Liver (tissue), 9 donors: ENCODE data around the gene N4BP3. TPM values are rescaled to one million over a fixed set of nuclear protein-coding genes. Genes with fewer than 3 reads are reported as not detected.
"Not testable (repeated sequence)": the region's sequence is repeated elsewhere in the genome, so short reads cannot be mapped to it uniquely, and the experiment has no call there.

ENCODE experiments used
- DNase-seq: peaks from one replicate; pipeline ENCODE4 v3.0.0-alpha.2; 2017; ENCODE audit warnings: low spot score
- H3K27ac ChIP-seq, 2 donors: one replicate each; pipeline ENCODE4 v1.7.0; 2013; ENCODE audit warnings: inconsistent platforms in 2 of 2, low read length in 2 of 2, control low read depth in 1 of 2, low read depth in 1 of 2, mild to moderate bottlenecking in 1 of 2
- H3K27me3 ChIP-seq, 4 donors: one replicate each; pipeline versions ENCODE4 v1.6.1 to v1.7.0; 2013; ENCODE audit warnings: low read length in 3 of 4, inconsistent platforms in 1 of 4, mild to moderate bottlenecking in 1 of 4, moderate library complexity in 1 of 4; ENCODE audit not compliant: control insufficient read depth in 4 of 4, insufficient read depth in 4 of 4
- H3K36me3 ChIP-seq, 4 donors: one replicate each; pipeline versions ENCODE4 v1.6.1 to v1.7.0; 2013; ENCODE audit warnings: low read length in 3 of 4, mild to moderate bottlenecking in 3 of 4, low read depth in 1 of 4, moderate library complexity in 1 of 4; ENCODE audit not compliant: control insufficient read depth in 4 of 4, insufficient read depth in 3 of 4
- H3K4me1 ChIP-seq, 4 donors: one replicate each; pipeline versions ENCODE4 v1.6.1 to v1.7.0; 2013; ENCODE audit warnings: low read length in 3 of 4, mild to moderate bottlenecking in 3 of 4, moderate library complexity in 1 of 4; ENCODE audit not compliant: control insufficient read depth in 4 of 4, insufficient read depth in 4 of 4
- H3K4me3 ChIP-seq, 3 donors: one replicate each; pipeline versions ENCODE4 v1.6.1 to v1.7.0; 2013; ENCODE audit warnings: low read length in 3 of 3, control low read depth in 1 of 3, low read depth in 1 of 3, mild to moderate bottlenecking in 1 of 3
- H3K9ac ChIP-seq, 2 donors: one replicate each; pipeline ENCODE4 v1.7.0; 2013; ENCODE audit warnings: low read length in 2 of 2, mild to moderate bottlenecking in 2 of 2, moderate library complexity in 2 of 2, control low read depth in 1 of 2, low read depth in 1 of 2
- H3K9me3 ChIP-seq, 4 donors: one replicate each; pipeline versions ENCODE4 v1.6.1 to v1.7.0; 2013; ENCODE audit warnings: low read length in 3 of 4; ENCODE audit not compliant: control insufficient read depth in 4 of 4
- ATF3 ChIP-seq: IDR thresholded peaks from 2 replicates; pipeline ENCODE4 v1.6.1; 2016; ENCODE audit warnings: antibody characterized with exemption
- CTCF ChIP-seq: fragments of 150-350 bp; IDR thresholded peaks from 2 replicates; pipeline ENCODE4 v1.5.1; 2017; ENCODE audit warnings: improper control_type of control experiment, low read depth, low read length; ENCODE audit not compliant: missing input control
- EGR1 ChIP-seq, 2 donors: IDR thresholded peaks; 2 replicates each; pipeline ENCODE4 v1.6.1; 2016 to 2018; ENCODE audit warnings: antibody characterized with exemption in 2 of 2, low read depth in 2 of 2
- FOXA1 ChIP-seq: IDR thresholded peaks from 2 replicates; pipeline ENCODE4 v1.6.1; 2016; ENCODE audit warnings: antibody characterized with exemption
- FOXA2 ChIP-seq: IDR thresholded peaks from 2 replicates; pipeline ENCODE4 v1.6.1; 2016; ENCODE audit warnings: antibody characterized with exemption
- HNF4A ChIP-seq, 2 donors: conservative IDR thresholded peaks; 2 replicates each; pipeline ENCODE4 v1.6.1; 2016; ENCODE audit warnings: antibody characterized with exemption in 2 of 2, mild to moderate bottlenecking in 2 of 2
- HNF4G ChIP-seq: IDR thresholded peaks from 2 replicates; pipeline ENCODE4 v1.6.1; 2016; ENCODE audit warnings: antibody characterized with exemption
- JUND ChIP-seq, 2 donors: IDR thresholded peaks; 2 replicates each; pipeline ENCODE4 v1.6.1; 2016; ENCODE audit warnings: antibody characterized with exemption in 2 of 2
- MAX ChIP-seq: IDR thresholded peaks from 2 replicates; pipeline ENCODE4 v1.6.1; 2016; ENCODE audit warnings: antibody characterized with exemption
- NR2F2 ChIP-seq: IDR thresholded peaks from 2 replicates; pipeline ENCODE4 v1.6.1; 2016; ENCODE audit warnings: antibody characterized with exemption
- RAD21 ChIP-seq, 2 donors: IDR thresholded peaks; 2 replicates each; pipeline ENCODE4 v1.6.1; 2016; ENCODE audit warnings: antibody characterized with exemption in 2 of 2, mild to moderate bottlenecking in 2 of 2
- REST ChIP-seq: IDR thresholded peaks from 2 replicates; pipeline ENCODE4 v1.6.1; 2016; ENCODE audit warnings: antibody characterized with exemption, mild to moderate bottlenecking
- RXRA ChIP-seq, 2 donors: IDR thresholded peaks; 2 replicates each; pipeline ENCODE4 v1.6.1; 2017 to 2018; ENCODE audit warnings: antibody characterized with exemption in 2 of 2, mild to moderate bottlenecking in 1 of 2
- SP1 ChIP-seq: IDR thresholded peaks from 2 replicates; pipeline ENCODE4 v1.6.1; 2018; ENCODE audit warnings: antibody characterized with exemption, mild to moderate bottlenecking
- TAF1 ChIP-seq: conservative IDR thresholded peaks from 2 replicates; pipeline ENCODE4 v1.6.1; 2016; ENCODE audit warnings: antibody characterized with exemption, mild to moderate bottlenecking
- YY1 ChIP-seq: IDR thresholded peaks from 2 replicates; pipeline ENCODE4 v1.6.1; 2016; ENCODE audit warnings: antibody characterized with exemption, mild to moderate bottlenecking
- WGBS: extraction: QIAGEN DNeasy Blood & Tissue Kit; methylation state at CpG from one replicate; pipeline ENCODE4 v1.1.7; 2013; 5-methylcytosine and 5-hydroxymethylcytosine counted together
- polyA plus RNA-seq, 2 donors: library from polyadenylated mRNA; stranded (reverse) in 1 of 2; unstranded in 1 of 2; fragments of 200-250 nt in 1 of 2; fragments of >200 nt in 1 of 2; fragmentation: Nextera tagmentation in 1 of 2; extraction: Ambion mirVana in 1 of 2; gene quantifications; one replicate each; pipeline versions ENCODE4 v1.2.1 to v1.2.3, GENCODE V29; 2013 to 2015
- total RNA-seq, 2 donors: library from RNA; depleted of rRNA; stranded (reverse); fragments of >200 nt; gene quantifications; one replicate each; pipeline ENCODE4 v1.2.3, GENCODE V29; 2014
- TF ChIP-seq, protein P1 (sequence below): IDR thresholded peaks from 2 replicates; pipeline ENCODE4 v1.6.1; 2016; ENCODE audit warnings: antibody characterized with exemption
- donor health status: healthy.
- donor health status: healthy.
- donor health status: healthy.
- donor health status: healthy.
- donor health status: healthy.

Gene N4BP3
- total and polyA plus RNA-seq, 4 donors, result 0.06 to 0.28 (median 0.08) TPM; not detected in 1

GRCh38 chr5:178126556-178126955 lies 13.2 kb downstream of the N4BP3 start:
- WGBS, result 69% methylated on average over 3 of the region's 3 CpGs
- no peaks in the 10 kb centered on the region for H3K27me3 ChIP-seq
- DNase-seq, result no peak
- H3K9ac ChIP-seq, result no peak overlapping the region
- TF ChIP-seq FOXA2 (no peak), HNF4A (conservative IDR thresholded peaks at IDR 0.05) (no peak), HNF4G (no peak), TAF1 (no peak), RXRA (IDR thresholded peaks at IDR 0.05) (no peak), SP1 (no peak), YY1 (no peak), FOXA1 (no peak), EGR1 (IDR thresholded peaks at IDR 0.05; ENCODE audit: low read depth in 2 of 2) (no peak), RAD21 (IDR thresholded peaks at IDR 0.05) (no peak), REST (no peak)
- TF ChIP-seq, protein P1, sequence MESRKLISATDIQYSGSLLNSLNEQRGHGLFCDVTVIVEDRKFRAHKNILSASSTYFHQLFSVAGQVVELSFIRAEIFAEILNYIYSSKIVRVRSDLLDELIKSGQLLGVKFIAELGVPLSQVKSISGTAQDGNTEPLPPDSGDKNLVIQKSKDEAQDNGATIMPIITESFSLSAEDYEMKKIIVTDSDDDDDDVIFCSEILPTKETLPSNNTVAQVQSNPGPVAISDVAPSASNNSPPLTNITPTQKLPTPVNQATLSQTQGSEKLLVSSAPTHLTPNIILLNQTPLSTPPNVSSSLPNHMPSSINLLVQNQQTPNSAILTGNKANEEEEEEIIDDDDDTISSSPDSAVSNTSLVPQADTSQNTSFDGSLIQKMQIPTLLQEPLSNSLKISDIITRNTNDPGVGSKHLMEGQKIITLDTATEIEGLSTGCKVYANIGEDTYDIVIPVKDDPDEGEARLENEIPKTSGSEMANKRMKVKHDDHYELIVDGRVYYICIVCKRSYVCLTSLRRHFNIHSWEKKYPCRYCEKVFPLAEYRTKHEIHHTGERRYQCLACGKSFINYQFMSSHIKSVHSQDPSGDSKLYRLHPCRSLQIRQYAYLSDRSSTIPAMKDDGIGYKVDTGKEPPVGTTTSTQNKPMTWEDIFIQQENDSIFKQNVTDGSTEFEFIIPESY, result no peak
- H3K4me3 ChIP-seq, result no peak overlapping the region
- H3K36me3 ChIP-seq, result no peaks in the 10 kb centered on the region
- H3K4me1 ChIP-seq, result peaks cover 1 to 6% (median 2%) of the 10 kb centered on the region in 4 donors
- H3K27ac ChIP-seq, result no peak overlapping the region
- no peaks in the 10 kb centered on the region for H3K9me3 ChIP-seq

DNA sequence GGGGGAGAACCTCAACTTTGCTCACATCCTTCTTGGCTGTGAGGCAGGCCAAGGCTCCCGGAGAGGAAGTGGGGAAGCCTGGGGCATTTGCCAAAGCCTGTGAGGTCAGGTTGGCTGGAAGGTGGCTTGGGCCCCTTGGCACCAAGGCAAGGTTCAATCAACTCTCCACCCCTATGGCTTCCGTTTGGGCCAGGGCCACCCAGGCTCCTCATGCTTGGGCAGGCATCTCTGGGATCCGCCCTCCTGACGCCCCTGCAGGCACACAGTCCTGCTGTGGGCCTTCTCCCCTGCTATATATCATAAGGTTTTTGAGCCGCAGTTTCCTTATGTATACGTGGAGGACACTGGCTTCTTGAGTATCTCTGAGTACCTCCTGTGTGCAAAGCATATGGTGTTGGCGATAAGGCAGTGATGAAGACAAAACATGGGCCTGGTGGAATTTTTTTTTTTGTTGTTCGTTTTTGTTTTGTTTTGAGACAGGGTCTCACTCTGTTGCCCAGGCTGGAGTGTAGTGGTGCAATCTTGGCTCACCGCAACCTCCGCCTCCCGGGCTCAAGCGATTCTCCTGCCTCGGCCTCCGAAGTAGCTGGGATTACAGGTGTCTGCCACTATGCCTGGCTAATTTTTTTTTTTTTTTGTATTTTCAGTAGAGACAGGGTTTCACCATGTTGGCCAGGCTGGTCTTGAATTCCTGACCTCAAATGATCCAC lies 14.1 kb downstream of the N4BP3 start:
- not testable (repeated sequence) for H3K36me3 ChIP-seq, H3K9me3 ChIP-seq, H3K4me3 ChIP-seq, H3K27ac ChIP-seq, H3K27me3 ChIP-seq, H3K9ac ChIP-seq
- peak; percentile 60 for DNase-seq
- peaks cover 6 to 13% (median 8%) of the 10 kb centered on the region in 4 donors for H3K4me1 ChIP-seq
- 84% methylated on average over 14 of the region's 14 CpGs for WGBS

GRCh38 chr5:178129296-178129695 lies 16.0 kb downstream of the N4BP3 start:
- Histone ChIP-seq H3K36me3 (peaks cover 0 to 4% (median 0%) of the 10 kb centered on the region in 4 donors), H3K9ac (no peak overlapping the region), H3K27ac (no peak overlapping the region), H3K4me1 (peaks cover 6 to 14% (median 8%) of the 10 kb centered on the region in 4 donors), H3K4me3 (no peak overlapping the region), H3K9me3 (no peaks in the 10 kb centered on the region), H3K27me3 (no peaks in the 10 kb centered on the region)
- no peak for DNase-seq
- 96% methylated on average over 9 of the region's 9 CpGs for WGBS
- no peak for TF ChIP-seq MAX
- no peak for TF ChIP-seq NR2F2
- TF ChIP-seq EGR1 (IDR thresholded peaks at IDR 0.05; ENCODE audit: low read depth in 2 of 2), result no peak
- no peak for TF ChIP-seq HNF4A (conservative IDR thresholded peaks at IDR 0.05)
- TF ChIP-seq, protein P1, result no peak
- TF ChIP-seq FOXA1, result no peak
- no peak for TF ChIP-seq RAD21 (IDR thresholded peaks at IDR 0.05)
- no peak for TF ChIP-seq FOXA2
- no peak for TF ChIP-seq YY1
- TF ChIP-seq JUND (IDR thresholded peaks at IDR 0.05), result no peak
- TF ChIP-seq HNF4G, result no peak
- TF ChIP-seq CTCF, result no peak
- no peak for TF ChIP-seq ATF3
